Activated CD8-positive, alpha-beta memory T cell treated with anti-CD3 and anti-CD28 coated beads, Interleukin-2, amount 10 ng/mL, durations not matched to agents 7 days and 5 days (primary cell): ENCODE measurements around the gene SAP30. TPM values are rescaled to one million over a fixed set of nuclear protein-coding genes. Genes with fewer than 3 reads are reported as not detected.

Experiments used
- ATAC-seq: fragments of 150-1000 bp; cut with Tn5 transposase; one replicate; pipeline ENCODE4 v1.10.0; 2021; ENCODE audit warnings: moderate library complexity
- CTCF ChIA-PET: fragments of 350-600 bp; sonication (Branson Sonifier 250); formaldehyde crosslinking; loops from one replicate; lab custom pipeline; 2021; ENCODE audit warnings: antibody characterized with exemption; lab: Charles Lee
- DNase-seq: peaks from one replicate; pipeline ENCODE4 v3.0.0-alpha.2; 2020
- H3K27ac Mint-ChIP-seq: one replicate; pipeline ENCODE4 v1.8.0; 2021; ENCODE audit warnings: mild to moderate bottlenecking, mixed read lengths
- H3K27me3 Mint-ChIP-seq: one replicate; pipeline ENCODE4 v1.8.0; 2021; ENCODE audit warnings: mixed read lengths
- H3K36me3 Mint-ChIP-seq: one replicate; pipeline ENCODE4 v1.8.0; 2021; ENCODE audit warnings: mild to moderate bottlenecking, mixed read lengths
- H3K4me1 Mint-ChIP-seq: one replicate; pipeline ENCODE4 v1.8.0; 2021; ENCODE audit warnings: mixed read lengths
- H3K4me3 Mint-ChIP-seq: one replicate; pipeline ENCODE4 v1.8.0; 2021; ENCODE audit warnings: mild to moderate bottlenecking, moderate library complexity, mixed read lengths
- H3K9me3 Mint-ChIP-seq: one replicate; pipeline ENCODE4 v1.8.0; 2022; ENCODE audit warnings: low read depth, mixed read lengths
- total RNA-seq, 2 experiments: library from RNA; stranded (reverse); gene quantifications; one replicate each; pipeline ENCODE4 v1.2.3, GENCODE V29; 2021

Gene SAP30, protein sequence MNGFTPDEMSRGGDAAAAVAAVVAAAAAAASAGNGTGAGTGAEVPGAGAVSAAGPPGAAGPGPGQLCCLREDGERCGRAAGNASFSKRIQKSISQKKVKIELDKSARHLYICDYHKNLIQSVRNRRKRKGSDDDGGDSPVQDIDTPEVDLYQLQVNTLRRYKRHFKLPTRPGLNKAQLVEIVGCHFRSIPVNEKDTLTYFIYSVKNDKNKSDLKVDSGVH
- 10 to 100 TPM; 32.7 to 34.0 TPM for total RNA-seq

DNA sequence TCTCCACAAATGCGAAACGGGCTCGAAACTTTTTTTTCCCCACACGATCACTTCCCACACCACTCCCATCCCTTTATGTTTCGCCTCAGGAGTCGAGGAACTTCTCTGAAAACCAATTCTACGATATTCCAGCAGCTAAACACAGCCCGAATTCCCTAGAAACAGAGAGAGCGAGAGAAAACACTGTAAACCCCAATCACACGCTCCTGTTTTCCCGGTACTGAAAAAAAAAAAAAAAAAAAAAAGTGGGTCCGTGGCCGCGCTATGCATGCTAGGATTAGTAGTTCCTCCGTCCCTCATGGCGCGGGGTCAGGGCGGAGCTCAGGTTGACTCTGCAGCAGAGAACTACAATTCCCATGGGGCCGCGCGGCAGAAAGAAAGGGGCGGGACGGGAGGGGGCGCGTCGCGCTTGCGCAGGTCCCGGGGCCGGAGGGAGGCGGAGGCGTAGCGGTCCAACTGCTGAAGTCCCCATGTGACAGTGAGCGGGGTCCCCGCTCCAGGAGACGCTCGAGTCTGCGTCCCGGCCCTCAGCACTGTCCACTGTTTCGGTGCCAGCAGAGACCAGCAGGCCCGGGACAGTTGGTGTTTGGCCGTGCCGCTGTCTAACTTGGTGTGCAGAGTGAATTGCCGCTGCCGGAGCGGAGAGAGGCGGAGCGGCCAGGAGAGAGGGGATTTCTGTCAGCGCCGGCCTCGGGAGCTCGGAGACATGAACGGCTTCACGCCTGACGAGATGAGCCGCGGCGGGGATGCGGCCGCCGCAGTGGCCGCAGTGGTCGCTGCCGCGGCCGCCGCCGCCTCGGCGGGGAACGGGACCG lies at the start of gene SAP30:
Gene SAP30, plus strand, starts transcription at position 478 of the 815 bp plus-strand sequence. Its CDS starts 229 bp downstream, at position 707.
- H3K4me1 Mint-ChIP-seq, result peaks cover 45% of the 10 kb centered on the region
- DNase-seq (peak; percentile 98), ATAC-seq (peak; percentile 79)
- CTCF ChIA-PET, result interaction anchor here (0.7 to 7.1 kb wide), 6 partner anchors 37 to 357 kb away, joined by 3 to 55 read pairs (median 4); partner anchors contain the start of gene HMGB2
- no peaks in the 10 kb centered on the region for H3K27me3 Mint-ChIP-seq
- H3K4me3 Mint-ChIP-seq, result peak within 1 kb of the TSS; percentile 98
- no peaks in the 10 kb centered on the region for H3K9me3 Mint-ChIP-seq
- H3K36me3 Mint-ChIP-seq, result peaks cover 23% of the 10 kb centered on the region
- peak within 1 kb of the TSS; percentile 99 for H3K27ac Mint-ChIP-seq

DNA sequence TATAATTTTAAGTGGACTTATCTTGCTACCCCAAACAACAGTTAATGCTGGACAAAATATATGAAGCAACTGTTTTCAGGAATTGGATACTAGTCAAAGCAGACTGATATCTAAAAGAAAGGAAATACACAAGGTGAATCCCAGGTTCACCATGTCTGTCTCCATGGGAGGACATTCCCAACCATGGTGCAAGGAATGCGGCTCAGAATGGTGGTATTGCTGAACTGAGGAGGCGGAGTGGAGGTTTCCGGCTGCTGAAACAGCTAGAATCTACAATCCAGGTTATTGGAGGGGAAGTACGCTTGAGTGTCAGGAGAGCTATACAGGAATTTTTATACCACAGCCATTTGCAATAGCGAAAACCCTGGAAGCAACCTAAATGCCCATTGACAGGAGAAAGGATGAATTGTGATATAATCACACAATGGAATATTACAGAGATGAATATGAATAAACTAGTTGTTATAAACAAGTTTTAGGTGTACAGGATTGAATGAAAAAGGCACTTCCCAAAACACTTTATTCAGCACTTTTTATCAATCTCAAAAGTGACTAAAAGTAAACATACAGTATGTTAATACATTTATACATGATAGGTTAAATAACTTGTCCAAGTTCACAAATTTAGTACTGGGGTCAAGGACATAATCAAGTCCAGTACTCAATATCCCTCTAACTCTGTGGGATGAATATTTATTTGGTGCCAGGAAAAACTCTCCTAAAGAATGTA lies 45.6 kb upstream of the SAP30 start:
- Mint-ChIP-seq H3K27me3 (no peaks in the 10 kb centered on the region), H3K4me3 (no peak overlapping the region), H3K4me1 (peaks cover 6% of the 10 kb centered on the region), H3K36me3 (peaks cover 28% of the 10 kb centered on the region), H3K9me3 (no peaks in the 10 kb centered on the region), H3K27ac (no peak overlapping the region)
- no peak for ATAC-seq
- DNase-seq, result no peak
- CTCF ChIA-PET, result no interaction called here

DNA sequence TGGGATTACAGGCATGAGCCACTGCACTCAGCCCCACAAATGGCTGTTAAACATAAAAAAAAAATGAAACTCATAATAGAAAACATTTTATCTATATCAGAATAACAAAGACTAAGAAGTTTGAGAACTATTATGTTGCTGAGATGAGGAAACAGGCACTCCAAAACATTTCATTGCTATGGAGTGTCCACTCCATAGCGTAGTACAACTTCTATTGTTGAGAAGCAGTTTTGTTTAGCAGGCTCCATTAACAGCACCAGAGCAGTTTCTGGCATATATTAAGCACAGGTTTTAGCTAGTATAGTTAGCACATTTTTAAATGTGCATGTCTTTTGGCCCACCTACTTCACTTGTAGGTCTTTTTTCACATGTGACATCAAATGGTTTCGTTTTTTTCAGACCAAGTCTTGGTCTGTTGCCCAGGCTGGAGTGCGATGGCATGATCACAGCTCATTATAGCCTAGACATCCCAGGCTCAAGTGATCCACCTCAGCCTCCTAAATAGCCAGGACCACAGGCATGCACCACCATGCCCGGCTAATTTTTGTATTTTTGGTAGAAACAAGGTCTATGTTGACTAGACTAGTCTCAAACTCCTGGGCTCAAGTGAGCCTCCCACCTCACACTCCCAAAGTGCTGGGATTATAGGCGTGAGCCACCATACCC lies 42.4 kb upstream of the SAP30 start:
- H3K27ac Mint-ChIP-seq, result no peak overlapping the region
- ATAC-seq (no peak), DNase-seq (no peak)
- no peak overlapping the region for H3K4me3 Mint-ChIP-seq
- H3K27me3 Mint-ChIP-seq, result no peaks in the 10 kb centered on the region
- H3K9me3 Mint-ChIP-seq, result no peaks in the 10 kb centered on the region
- CTCF ChIA-PET, result interaction anchor here (1.4 kb wide), 1 partner anchor 43 kb away, joined by 5 read pairs; no protein-coding TSS in a partner anchor
- peaks cover 48% of the 10 kb centered on the region for H3K36me3 Mint-ChIP-seq
- H3K4me1 Mint-ChIP-seq, result peaks cover 19% of the 10 kb centered on the region

DNA sequence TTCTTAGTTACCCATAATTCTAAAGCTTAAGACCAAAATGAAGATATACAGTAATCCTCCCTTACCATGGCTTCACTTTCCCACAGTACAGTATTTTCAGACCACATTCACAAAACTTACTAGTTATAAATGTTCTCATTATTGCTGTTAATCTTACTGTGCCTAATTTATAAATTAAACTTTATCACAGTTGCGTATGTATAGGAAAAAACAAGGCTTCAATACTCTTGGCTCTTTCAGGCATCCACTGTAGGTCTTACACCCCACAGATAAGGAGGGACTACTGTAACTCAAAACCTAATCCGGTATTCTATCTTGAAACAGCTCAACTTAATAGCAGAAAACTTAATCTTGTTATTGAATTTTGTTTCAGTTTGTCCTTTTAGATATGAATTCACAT lies 40.2 kb upstream of the SAP30 start:
- Mint-ChIP-seq H3K4me1 (peaks cover 19% of the 10 kb centered on the region), H3K4me3 (peak overlapping the region; percentile 28)

DNA sequence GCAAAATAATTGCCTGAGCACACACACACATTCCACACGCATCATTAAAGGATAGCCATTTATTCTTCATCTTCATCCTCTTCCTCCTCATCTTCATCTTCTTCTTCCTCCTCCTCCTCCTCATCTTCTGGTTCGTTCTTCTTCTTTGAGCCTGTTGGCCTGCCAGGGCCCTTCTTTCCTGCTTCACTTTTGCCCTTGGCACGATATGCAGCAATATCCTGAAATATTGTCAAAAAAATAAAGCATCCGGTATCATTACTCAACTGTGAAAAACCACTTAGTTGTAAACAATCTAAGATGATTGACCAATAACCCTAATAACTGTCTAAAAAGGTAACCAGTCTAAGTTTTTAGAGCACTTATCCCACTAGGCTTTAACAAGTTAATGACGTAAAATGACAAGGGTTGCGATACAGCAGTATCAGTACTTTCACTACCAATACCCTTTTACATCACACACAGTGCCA lies 38.7 kb upstream of the SAP30 start:
- peak overlapping the region; percentile 87 for H3K4me3 Mint-ChIP-seq
- H3K27ac Mint-ChIP-seq, result peak overlapping the region; percentile 93

More for the DNA sequence above, 40.2 kb upstream of the SAP30 start:
- Mint-ChIP-seq H3K27ac (peak overlapping the region; percentile 61), H3K27me3 (no peaks in the 10 kb centered on the region), H3K36me3 (peaks cover 55% of the 10 kb centered on the region), H3K9me3 (no peaks in the 10 kb centered on the region)
- DNase-seq (no peak), ATAC-seq (no peak)
- CTCF ChIA-PET, result interaction anchor here (1.7 to 7.1 kb wide), 2 partner anchors 35 to 40 kb away, joined by 3 to 55 read pairs; partner anchors contain the start of gene SAP30

DNA sequence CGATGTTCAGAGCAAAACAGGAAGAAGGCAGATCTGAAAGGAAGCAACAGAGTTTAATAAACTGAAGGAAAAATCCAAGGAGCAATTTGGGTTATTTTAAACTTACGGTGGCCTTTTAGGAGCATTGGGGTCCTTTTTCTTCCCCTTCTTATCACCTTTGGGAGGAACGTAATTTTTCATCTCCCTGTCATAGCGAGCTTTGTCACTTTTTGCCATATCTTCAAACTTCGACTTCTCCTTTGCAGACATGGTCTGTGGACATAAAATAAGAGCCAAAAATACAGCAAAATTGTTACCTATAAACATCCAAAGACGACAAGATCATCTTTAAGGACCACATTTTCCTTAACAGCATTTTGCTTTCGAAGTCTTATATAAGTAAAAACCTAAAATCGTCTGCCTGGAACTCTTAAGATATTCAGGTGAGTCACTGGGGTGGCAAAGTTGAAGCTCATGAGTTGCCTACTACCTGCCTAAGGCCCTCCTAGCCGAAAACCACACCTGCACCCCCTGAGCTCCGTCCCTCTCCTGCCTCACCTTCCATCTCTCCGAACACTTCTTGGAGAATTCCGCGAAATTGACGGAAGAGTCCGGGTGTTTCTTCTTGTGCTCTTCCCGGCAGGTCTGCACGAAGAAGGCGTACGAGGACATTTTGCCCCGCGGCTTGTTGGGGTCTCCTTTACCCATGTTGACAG lies 37.6 kb upstream of the SAP30 start:
- no peaks in the 10 kb centered on the region for H3K27me3 Mint-ChIP-seq
- peaks cover 49% of the 10 kb centered on the region for H3K36me3 Mint-ChIP-seq
- peak overlapping the region; percentile 87 for H3K4me3 Mint-ChIP-seq
- peaks cover 31% of the 10 kb centered on the region for H3K4me1 Mint-ChIP-seq
- DNase-seq (no peak), ATAC-seq (no peak)
- CTCF ChIA-PET, result interaction anchor here (0.8 to 7.1 kb wide), 9 partner anchors 12 to 163 kb away, joined by 3 to 55 read pairs (median 3); partner anchors contain the start of gene SAP30
- no peaks in the 10 kb centered on the region for H3K9me3 Mint-ChIP-seq
- peak overlapping the region; percentile 93 for H3K27ac Mint-ChIP-seq

More for the DNA sequence above, 38.7 kb upstream of the SAP30 start:
- no peaks in the 10 kb centered on the region for H3K9me3 Mint-ChIP-seq
- DNase-seq (no peak), ATAC-seq (no peak)
- H3K4me1 Mint-ChIP-seq, result peaks cover 24% of the 10 kb centered on the region
- no peaks in the 10 kb centered on the region for H3K27me3 Mint-ChIP-seq
- CTCF ChIA-PET, result interaction anchor here (1.0 to 7.1 kb wide), 4 partner anchors 14 to 74 kb away, joined by 3 to 55 read pairs (median 4); partner anchors contain the start of gene SAP30
- H3K36me3 Mint-ChIP-seq, result peaks cover 52% of the 10 kb centered on the region

DNA sequence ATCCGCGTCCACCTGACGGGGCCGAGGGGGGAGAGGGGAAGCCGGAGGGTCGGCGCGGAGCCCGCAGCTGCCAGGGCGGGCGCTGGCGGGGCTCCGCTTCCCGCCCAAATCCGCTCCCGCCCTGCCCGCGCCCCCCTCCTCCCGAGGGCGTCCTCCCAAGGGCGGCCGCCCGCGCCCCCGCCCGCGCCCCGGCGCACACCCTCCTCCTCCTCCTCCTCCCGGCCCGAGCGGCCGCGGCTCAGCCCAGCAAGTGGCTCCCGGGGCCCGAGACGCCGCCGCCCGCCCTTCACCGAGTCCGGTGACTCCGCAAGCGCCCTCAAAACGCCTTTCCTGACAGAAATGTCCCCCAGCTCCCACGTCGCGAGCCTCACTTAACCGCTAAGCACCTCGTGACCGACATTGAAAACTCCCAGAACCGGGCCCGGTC lies 37.1 kb upstream of the SAP30 start:
- H3K27me3 Mint-ChIP-seq, result no peaks in the 10 kb centered on the region

DNA sequence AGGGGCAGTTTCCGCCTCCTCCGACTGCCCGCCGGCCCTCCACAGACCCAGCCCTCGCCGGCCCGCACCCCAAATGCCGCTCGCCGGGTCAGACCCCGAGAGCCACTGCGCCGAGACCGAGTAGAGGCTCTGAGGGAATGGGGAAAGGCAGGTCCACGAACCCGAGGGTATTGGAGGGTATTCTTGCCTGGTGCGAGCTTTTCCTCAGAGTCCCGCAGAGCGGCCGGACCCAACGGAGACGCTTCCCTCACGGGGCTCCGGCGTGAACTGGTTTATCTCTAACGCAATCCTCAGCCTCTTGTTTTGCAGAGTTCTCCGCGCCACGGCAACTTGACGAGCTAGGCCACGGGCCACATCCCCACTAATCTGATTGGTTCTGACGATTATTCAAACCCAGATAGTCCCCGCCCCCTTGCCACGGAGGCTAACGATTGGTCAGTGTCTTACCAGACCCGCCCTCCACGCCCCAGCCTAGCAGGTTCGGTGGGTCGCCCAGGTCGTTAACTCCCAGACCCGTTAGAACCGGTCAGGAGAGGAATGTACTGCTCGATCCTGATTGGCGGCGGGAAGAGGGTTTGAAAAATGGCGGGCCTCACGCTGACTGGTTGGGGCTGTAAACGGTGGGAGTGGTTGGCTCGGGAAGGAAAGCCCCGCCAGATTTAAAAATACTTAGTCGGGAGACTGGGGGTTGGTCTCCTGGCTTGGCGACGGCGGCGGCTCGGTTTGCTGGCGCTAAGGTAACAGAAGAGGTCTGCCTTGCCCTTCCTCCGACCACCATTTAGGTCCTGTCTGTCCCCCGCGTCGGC lies 36.5 kb upstream of the SAP30 start, which contains the start of gene HMGB2:
Gene HMGB2, minus strand, starts transcription at position 274 of the 806 bp plus-strand sequence. CDS start 709 bp downstream, outside the sequence.
- Mint-ChIP-seq H3K4me3 (peak within 1 kb of the TSS; percentile 87), H3K9me3 (no peaks in the 10 kb centered on the region), H3K4me1 (peaks cover 29% of the 10 kb centered on the region), H3K36me3 (peaks cover 46% of the 10 kb centered on the region), H3K27me3 (no peaks in the 10 kb centered on the region), H3K27ac (peak within 1 kb of the TSS; percentile 98)
- ATAC-seq (peak; percentile 93), DNase-seq (peak; percentile 100)
- CTCF ChIA-PET, result interaction anchor here (1.0 to 7.1 kb wide), 10 partner anchors 13 to 321 kb away, joined by 3 to 55 read pairs (median 3); partner anchors contain the start of gene SAP30

More for the DNA sequence above, 37.1 kb upstream of the SAP30 start:
- no peaks in the 10 kb centered on the region for H3K9me3 Mint-ChIP-seq
- H3K36me3 Mint-ChIP-seq, result peaks cover 49% of the 10 kb centered on the region
- CTCF ChIA-PET, result interaction anchor here (1.1 to 7.1 kb wide), 9 partner anchors 14 to 87 kb away, joined by 3 to 55 read pairs (median 4); partner anchors contain the start of gene SAP30
- DNase-seq (no peak), ATAC-seq (peak; percentile 4)
- peak overlapping the region; percentile 87 for H3K4me3 Mint-ChIP-seq
- H3K4me1 Mint-ChIP-seq, result peaks cover 31% of the 10 kb centered on the region
- peak overlapping the region; percentile 98 for H3K27ac Mint-ChIP-seq

DNA sequence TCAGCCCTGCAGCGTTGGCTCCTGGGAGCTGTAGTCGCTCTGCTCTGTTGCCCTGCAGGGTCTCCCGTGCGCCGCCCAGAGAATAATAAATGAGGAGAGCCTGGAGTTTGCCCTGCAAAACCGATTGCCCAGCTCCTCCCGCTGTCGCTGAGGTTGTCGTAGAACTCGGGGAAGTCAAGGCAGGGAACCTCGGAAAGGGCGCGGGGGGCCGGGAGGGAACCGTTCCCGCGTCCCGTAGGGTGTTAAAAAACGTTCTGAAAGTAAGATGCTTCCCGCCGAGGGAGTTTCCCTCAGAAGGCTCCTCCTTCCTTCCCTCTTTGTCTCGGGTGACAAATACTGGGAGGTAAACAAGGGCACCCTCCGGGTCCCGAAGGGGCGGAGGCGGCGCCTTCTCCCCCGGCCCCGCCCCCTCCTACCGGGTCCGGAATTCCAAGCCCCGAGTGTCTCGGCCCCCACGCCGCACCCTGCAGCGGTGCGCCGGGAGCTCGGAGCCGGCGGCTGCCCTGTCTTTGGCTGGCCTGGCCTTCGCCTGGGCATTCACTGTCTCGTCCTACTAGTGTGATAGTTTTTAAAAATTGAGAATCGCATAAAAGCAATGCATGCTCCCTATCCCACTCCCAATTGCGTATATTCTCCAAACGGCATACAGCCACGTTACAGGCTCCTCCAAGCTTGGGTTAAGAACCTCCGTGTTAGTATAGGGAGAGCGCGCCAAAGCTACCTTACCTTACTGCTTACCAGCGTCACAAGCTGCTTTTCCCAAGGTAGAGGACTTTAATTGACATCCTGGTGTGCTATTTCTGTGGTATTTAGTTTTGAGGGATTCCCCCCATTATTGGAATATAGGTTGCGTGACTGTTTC lies 35.6 kb upstream of the SAP30 start:
- peak; percentile 83 for DNase-seq
- Mint-ChIP-seq H3K36me3 (peaks cover 38% of the 10 kb centered on the region), H3K27ac (peak overlapping the region; percentile 98), H3K4me1 (peaks cover 27% of the 10 kb centered on the region), H3K4me3 (peak overlapping the region; percentile 87), H3K9me3 (no peaks in the 10 kb centered on the region), H3K27me3 (peaks cover 3% of the 10 kb centered on the region)
- peak; percentile 41 for ATAC-seq
- CTCF ChIA-PET, result interaction anchor here (0.8 to 7.1 kb wide), 7 partner anchors 10 to 321 kb away, joined by 3 to 55 read pairs (median 3); partner anchors contain the start of gene SAP30

DNA sequence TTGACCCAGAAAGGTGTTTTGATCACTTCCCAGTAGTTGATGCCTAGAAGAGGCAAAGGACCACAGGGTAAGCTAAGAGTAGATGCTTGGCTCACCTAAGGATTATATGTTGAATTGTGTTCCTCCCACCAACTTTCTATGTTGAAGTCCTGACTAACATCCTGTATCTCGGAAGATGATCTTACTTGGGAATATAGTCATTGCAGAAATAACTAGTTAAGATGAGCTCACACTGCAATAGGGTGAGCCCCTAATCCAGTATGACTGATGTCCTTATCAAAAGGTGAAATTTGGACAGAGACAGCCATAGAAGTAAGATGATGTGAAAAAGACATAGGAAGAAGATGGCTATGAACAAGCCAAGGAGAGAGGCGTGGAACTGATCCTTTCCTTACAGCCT lies 33.3 kb upstream of the SAP30 start:
- DNase-seq (no peak), ATAC-seq (no peak)
- Mint-ChIP-seq H3K27ac (no peak overlapping the region), H3K27me3 (peaks cover 3% of the 10 kb centered on the region), H3K4me3 (no peak overlapping the region), H3K9me3 (no peaks in the 10 kb centered on the region), H3K4me1 (peaks cover 14% of the 10 kb centered on the region), H3K36me3 (peaks cover 19% of the 10 kb centered on the region)
- CTCF ChIA-PET, result no interaction called here
